C4-2B (cell line): ENCODE results near the gene CD6.

ENCODE experiments used
- CTCF ChIP-seq: fragments of 450-650 bp; conservative IDR thresholded peaks from 2 replicates; pipeline ENCODE4 v1.5.1; 2017; ENCODE audit warnings: mild to moderate bottlenecking
- ZFX ChIP-seq: fragments of 450-650 bp; IDR thresholded peaks from 2 replicates; pipeline ENCODE4 v1.6.1; 2017

- TF ChIP-seq CTCF: no peak
- TF ChIP-seq ZFX: no peak
Observed at GRCh38 chr11:61027141-61027840, 55.8 kb downstream of the CD6 start.
